Thoracic aorta (tissue), 2 donors: ENCODE results near the gene LTC4S. TPM values are rescaled to one million over a fixed set of nuclear protein-coding genes. Genes with fewer than 3 reads are reported as not detected.
"Not testable (repeated sequence)": the region's sequence is repeated elsewhere in the genome, so short reads cannot be mapped to it uniquely, and the experiment has no call there.

Experiments used
- ATAC-seq: fragments of 150-250 bp; one replicate; pipeline ENCODE4 v1.8.0; 2017; ENCODE audit warnings: low read depth; ENCODE audit not compliant: insufficient number of reproducible peaks, low FRiP score
- DNase-seq: peaks from one replicate; pipeline ENCODE4 v3.0.0-alpha.2; 2020; ENCODE audit warnings: low spot score
- H3K27ac ChIP-seq, 2 donors: fragments of 200-600 bp; sonication (generic); 1 replicate in 1 of 2; 2 replicates in 1 of 2; pipeline ENCODE4 v1.5.1; 2016; ENCODE audit warnings: mild to moderate bottlenecking in 2 of 2, moderate library complexity in 2 of 2
- H3K27me3 ChIP-seq: fragments of 200-600 bp; sonication (generic); replicated peaks from 2 replicates; pipeline ENCODE4 v1.6.0; 2016; ENCODE audit warnings: mild to moderate bottlenecking; ENCODE audit not compliant: insufficient read depth
- H3K36me3 ChIP-seq: fragments of 200-600 bp; sonication (generic); one replicate; pipeline ENCODE4 v1.5.1; 2016
- H3K4me1 ChIP-seq, 2 donors: fragments of 200-600 bp; sonication (generic); 1 replicate in 1 of 2; 2 replicates in 1 of 2; pipeline versions ENCODE4 v1.5.1 to v1.6.0; 2016; ENCODE audit warnings: low read depth in 2 of 2, mild to moderate bottlenecking in 1 of 2; ENCODE audit not compliant: control insufficient read depth in 1 of 2
- H3K4me3 ChIP-seq: fragments of 200-600 bp; sonication (generic); 2 replicates; pipeline ENCODE4 v1.5.1; 2016; ENCODE audit warnings: mild to moderate bottlenecking
- H3K9me3 ChIP-seq: fragments of 200-600 bp; sonication (generic); 2 replicates; pipeline ENCODE4 v1.5.1; 2016
- CTCF ChIP-seq: fragments of 200-600 bp; sonication (generic); IDR thresholded peaks from one replicate; pipeline ENCODE4 v1.5.1; 2019; ENCODE audit warnings: antibody characterized with exemption
- total RNA-seq, 2 donors: library from RNA; depleted of rRNA; stranded (reverse); fragments of >200 nt; gene quantifications; one replicate each; pipeline versions ENCODE4 v1.1.0 to v1.2.3, GENCODE V29; 2016

LTC4S gene
- total RNA-seq, 2 donors from 2014 or later: 4.9 to 6.6 TPM

DNA sequence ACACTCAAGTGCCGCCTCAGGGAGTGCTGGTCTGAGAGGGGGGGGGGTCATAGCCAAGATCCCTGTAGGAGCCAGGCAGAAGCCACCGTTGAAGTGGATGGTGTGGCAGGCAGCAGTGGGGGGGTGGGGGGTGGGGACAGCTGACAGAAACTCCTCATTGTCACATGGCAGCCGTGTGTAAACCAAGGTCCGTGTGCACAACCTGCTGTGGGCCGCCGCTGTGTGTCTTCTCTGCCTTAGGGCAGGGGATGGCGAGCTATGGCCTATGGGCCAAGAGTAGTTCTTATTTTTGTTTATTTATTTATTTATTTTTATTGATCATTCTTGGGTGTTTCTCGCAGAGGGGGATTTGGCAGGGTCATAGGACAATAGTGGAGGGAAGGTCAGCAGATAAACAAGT, 40.3 kb downstream of the LTC4S start:
- TF ChIP-seq CTCF: no peak

DNA sequence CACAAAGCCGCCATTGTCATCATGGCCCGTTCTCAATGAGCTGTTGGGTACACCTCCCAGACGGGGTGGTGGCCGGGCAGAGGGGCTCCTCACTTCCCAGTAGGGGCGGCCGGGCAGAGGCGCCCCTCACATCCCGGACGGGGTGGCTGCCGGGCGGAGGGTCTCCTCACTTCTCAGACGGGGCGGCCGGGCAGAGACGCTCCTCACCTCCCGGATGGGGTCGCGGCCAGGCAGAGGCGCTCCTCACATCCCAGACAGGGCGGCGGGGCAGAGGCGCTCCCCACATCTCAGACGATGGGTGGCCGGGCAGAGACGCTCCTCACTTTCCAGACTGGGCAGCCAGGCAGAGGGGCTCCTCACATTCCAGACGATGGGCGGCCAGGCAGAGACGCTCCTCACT, 41.1 kb downstream of the LTC4S start:
- not testable (repeated sequence) for H3K4me3 ChIP-seq, H3K4me1 ChIP-seq, H3K27me3 ChIP-seq, ATAC-seq, H3K27ac ChIP-seq, H3K9me3 ChIP-seq, DNase-seq
- H3K36me3 ChIP-seq: peaks cover 71% of the 10 kb centered on the region

More for the DNA sequence above, 40.3 kb downstream of the LTC4S start:
- H3K9me3 ChIP-seq: no peaks in the 10 kb centered on the region
- no peak overlapping the region for H3K4me3 ChIP-seq
- no peaks in the 10 kb centered on the region for H3K27me3 ChIP-seq
- ATAC-seq (no peak), DNase-seq (no peak)
- H3K27ac ChIP-seq: no peak overlapping the region
- peaks cover 77% of the 10 kb centered on the region for H3K36me3 ChIP-seq
- peaks cover 0 to 7% of the 10 kb centered on the region in 2 donors for H3K4me1 ChIP-seq

- Histone ChIP-seq H3K36me3 (peaks cover 67% of the 10 kb centered on the region), H3K4me3 (no peak overlapping the region), H3K27me3 (no peaks in the 10 kb centered on the region), H3K4me1 (peaks cover 0 to 7% of the 10 kb centered on the region in 2 donors), H3K9me3 (no peaks in the 10 kb centered on the region), H3K27ac (no peak overlapping the region)
- DNase-seq (no peak), ATAC-seq (no peak)
- no peak for TF ChIP-seq CTCF
These were observed 42.6 kb downstream of the LTC4S start for GRCh38 chr5:179836225-179837019.

DNA sequence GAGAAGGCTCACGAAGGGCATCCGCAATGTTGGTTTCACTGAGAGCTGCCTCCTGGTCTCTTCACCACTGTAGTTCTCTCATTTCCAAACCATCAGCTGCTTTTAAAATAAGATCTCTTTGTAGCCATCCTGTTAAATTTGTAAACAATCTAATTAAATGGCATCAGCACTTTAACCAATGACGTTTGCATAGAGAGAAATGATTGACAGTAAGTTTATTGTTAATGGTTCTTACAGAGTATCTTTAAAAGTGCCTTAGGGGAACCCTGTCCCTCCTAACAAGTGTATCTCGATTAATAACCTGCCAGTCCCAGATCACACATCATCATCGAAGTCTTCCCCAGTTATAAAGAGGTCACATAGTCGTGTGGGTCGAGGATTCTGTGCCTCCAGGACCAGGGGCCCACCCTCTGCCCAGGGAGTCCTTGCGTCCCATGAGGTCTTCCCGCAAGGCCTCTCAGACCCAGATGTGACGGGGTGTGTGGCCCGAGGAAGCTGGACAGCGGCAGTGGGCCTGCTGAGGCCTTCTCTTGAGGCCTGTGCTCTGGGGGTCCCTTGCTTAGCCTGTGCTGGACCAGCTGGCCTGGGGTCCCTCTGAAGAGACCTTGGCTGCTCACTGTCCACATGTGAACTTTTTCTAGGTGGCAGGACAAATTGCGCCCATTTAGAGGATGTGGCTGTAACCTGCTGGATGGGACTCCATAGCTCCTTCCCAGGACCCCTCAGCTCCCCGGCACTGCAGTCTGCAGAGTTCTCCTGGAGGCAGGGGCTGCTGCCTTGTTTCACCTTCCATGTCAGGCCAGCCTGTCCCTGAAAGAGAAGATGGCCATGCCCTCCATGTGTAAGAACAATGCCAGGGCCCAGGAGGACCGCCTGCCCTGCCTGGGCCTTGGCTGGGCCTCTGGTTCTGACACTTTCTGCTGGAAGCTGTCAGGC, 43.6 kb downstream of the LTC4S start:
- peaks cover 0 to 7% of the 10 kb centered on the region in 2 donors for H3K4me1 ChIP-seq
- no peak for TF ChIP-seq CTCF
- DNase-seq: no peak
- no peaks in the 10 kb centered on the region for H3K9me3 ChIP-seq
- H3K27ac ChIP-seq: no peak overlapping the region
- H3K27me3 ChIP-seq: no peaks in the 10 kb centered on the region
- no peak overlapping the region for H3K4me3 ChIP-seq
- H3K36me3 ChIP-seq: peaks cover 62% of the 10 kb centered on the region
- no peak for ATAC-seq

DNA sequence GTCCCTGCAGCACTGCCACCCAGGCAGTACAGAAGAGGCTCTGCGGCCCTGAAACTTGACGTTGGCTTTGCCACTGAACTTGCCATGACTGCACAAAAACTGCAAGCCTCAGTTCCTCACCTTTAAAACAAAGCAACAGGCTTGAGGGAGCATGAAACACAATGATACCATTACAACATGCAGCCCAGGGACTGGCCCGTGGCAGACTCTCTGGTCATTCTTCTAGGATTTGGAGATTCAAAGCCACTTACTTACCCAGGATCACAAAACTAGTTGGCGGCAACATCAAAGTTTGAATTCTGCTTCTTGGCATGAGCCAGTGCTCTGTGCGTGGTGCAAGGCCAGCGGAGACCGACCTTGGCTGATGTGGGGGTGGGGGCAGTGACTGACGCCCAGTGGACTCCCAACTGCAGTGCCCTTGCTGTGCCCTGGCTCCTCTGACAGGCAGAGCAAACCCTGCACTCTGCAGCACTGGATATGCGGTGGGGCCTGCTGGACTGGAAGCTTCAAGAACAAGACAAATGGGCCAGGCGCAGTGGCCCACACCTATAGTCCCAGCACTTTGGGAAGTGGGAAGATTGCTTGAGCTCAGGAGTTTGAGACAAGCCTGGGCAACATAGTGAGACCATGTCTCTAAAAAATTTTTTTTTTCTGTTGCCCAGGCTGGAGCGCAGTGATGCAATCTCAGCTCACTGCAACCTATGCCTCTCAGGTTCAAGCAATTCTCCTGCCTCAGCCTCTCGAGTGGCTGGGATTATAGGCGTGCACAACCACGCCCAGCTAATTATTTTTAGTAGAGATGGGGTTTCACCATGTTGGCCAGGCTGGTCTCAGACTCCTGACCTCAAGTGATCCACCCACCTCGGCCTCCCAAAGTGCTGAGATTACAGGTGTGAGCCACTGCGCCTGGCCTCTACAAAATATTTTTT, 45.8 kb downstream of the LTC4S start:
- TF ChIP-seq CTCF: no peak
- DNase-seq (no peak), ATAC-seq (no peak)
- Histone ChIP-seq H3K27ac (no peak overlapping the region), H3K4me1 (no peaks in the 10 kb centered on the region), H3K4me3 (no peak overlapping the region), H3K36me3 (peaks cover 47% of the 10 kb centered on the region), H3K9me3 (no peaks in the 10 kb centered on the region), H3K27me3 (no peaks in the 10 kb centered on the region)
